Measurements from ENCODE around the gene CA11.

The CA11 gene

DNA sequence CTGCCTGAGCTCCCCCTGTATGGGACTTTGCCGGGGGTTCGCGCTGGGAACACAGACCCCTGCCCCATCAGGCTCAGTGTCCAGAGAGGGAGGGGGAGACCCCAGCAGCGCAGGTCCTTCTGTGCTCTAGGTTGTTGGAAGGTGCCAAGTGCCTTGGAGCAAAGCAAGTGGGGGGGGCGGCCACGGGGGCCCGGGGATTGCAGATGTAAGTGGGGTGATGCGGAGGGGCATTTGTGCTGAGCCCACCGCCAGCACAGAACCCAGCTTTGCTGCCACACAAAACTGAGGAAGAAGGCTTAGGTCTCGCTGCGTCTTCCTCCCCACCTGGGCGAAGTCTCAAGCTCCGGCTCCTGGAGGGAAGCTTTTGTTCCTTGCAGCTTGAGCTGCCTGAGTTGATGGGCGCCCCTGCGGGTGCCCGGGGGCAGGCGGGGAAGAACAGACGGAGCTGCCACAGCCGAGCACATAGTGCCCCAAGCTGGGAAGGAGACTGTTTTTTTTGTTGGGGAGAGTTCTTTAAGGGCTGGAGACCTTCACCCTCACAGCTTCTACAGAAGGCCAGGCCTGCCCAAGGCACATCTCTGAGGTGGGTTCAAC, 28.3 kb upstream of the CA11 start:
- Mint-ChIP-seq H3K9me3 (no peaks in the 10 kb centered on the region), H3K4me1 (peaks cover 16% of the 10 kb centered on the region), H3K27ac (no peak overlapping the region), H3K36me3 (peaks cover 10% of the 10 kb centered on the region), H3K4me3 (no peak overlapping the region)
- DNase-seq (ENCODE audit: low spot score in 2 of 2): no peak
- ATAC-seq: no peak

DNA sequence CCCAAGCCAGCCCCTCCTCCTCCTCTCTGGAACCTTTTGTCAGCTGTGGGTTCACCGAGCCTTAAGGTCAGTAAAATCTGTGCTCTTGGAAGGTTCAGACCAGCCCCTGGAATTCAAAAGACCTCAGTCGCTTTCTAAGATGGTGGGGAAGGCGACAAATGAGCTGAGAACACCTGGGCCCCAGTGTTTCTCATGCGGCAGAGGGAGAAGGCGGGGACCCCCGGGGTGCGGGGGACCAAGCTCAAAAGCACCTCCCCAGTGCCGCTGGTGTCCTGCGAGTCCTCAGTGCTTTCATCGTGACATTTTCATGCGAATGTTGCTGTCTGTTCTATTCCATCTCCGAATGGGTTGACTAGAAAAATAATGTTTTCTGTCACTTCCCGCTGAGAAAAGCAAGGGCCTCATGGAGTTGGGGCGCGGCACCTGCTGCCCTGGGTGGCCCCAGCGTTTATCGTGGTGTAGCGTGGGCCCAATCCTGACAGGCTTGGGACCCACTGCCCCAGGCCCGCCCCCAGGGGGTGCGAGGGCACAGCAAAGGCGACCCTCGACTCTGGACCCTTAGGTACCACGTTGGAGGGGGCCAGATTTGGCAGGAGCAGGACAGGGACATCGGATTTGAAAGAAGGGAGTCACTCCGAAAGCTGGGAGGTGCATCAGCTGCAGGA, 27.6 kb upstream of the CA11 start:
- peaks cover 16% of the 10 kb centered on the region for H3K4me1 Mint-ChIP-seq
- no peak for DNase-seq (ENCODE audit: low spot score in 2 of 2)
- H3K27ac Mint-ChIP-seq: no peak overlapping the region

DNA sequence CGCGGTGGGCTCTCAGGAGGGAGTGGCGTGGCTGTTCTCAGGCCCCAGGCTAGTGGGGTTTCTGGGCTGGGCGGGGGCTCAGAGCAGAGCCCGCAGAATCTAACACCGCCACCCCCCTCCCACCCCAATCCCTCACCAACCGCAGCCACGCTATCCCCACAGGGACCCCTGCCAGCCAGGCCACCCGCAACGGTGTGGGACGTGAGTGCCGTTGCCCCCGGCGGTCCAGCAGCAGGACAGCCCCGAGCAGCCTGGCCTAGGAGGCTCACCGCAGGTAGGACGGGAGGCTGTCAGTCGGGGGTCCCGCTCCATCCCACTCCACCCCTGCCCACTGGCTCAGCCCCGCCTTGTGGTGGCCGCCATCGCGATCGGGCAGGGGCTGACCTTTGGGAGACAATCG, 27.0 kb upstream of the CA11 start, which contains the start of gene NTN5:
Gene NTN5, minus strand, starts transcription at position 24 of the 400 bp plus-strand sequence. CDS start 2,031 bp downstream, outside the sequence.
- no peak for ATAC-seq
- Mint-ChIP-seq H3K36me3 (peaks cover 18% of the 10 kb centered on the region), H3K4me1 (peaks cover 16% of the 10 kb centered on the region), H3K4me3 (no peak within 1 kb of the TSS), H3K27ac (no peak within 1 kb of the TSS), H3K9me3 (no peaks in the 10 kb centered on the region)
- DNase-seq (ENCODE audit: low spot score in 2 of 2): no peak

More for the DNA sequence above, 27.6 kb upstream of the CA11 start:
- no peak for ATAC-seq
- no peaks in the 10 kb centered on the region for H3K9me3 Mint-ChIP-seq
- H3K4me3 Mint-ChIP-seq: no peak overlapping the region
- H3K36me3 Mint-ChIP-seq: peaks cover 17% of the 10 kb centered on the region

DNA sequence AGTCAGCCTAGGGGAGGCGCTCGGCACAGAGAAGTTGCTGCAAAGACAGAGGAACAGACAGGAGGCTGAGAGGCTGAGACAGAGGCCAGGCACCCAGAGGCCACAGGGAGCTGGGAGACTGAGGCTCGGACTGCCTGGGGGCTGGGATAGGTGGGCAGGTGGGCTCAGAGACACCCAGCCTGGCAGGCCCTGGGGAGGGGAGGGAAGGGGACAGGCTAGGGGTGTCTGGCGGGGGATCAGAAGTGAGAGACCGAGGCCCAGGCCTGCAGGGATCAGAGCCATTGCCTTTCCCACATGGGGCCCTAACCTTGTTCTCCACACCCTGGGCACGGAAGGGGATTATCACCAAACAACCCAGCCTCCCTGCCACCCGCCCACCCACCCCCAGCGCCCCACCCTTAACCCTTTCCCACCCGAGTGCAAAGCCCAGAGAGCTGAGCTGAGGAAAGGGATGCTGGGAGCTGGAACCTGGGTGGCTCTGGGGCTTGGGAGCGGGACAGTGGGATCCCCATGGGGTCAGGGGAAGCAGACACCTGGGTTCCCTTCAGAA, 25.5 kb upstream of the CA11 start:
- no peak for ATAC-seq
- H3K27ac Mint-ChIP-seq: no peak overlapping the region
- H3K4me3 Mint-ChIP-seq: no peak overlapping the region
- H3K9me3 Mint-ChIP-seq: no peaks in the 10 kb centered on the region
- DNase-seq (ENCODE audit: low spot score in 2 of 2): no peak
- peaks cover 16% of the 10 kb centered on the region for H3K4me1 Mint-ChIP-seq
- peaks cover 18% of the 10 kb centered on the region for H3K36me3 Mint-ChIP-seq

DNA sequence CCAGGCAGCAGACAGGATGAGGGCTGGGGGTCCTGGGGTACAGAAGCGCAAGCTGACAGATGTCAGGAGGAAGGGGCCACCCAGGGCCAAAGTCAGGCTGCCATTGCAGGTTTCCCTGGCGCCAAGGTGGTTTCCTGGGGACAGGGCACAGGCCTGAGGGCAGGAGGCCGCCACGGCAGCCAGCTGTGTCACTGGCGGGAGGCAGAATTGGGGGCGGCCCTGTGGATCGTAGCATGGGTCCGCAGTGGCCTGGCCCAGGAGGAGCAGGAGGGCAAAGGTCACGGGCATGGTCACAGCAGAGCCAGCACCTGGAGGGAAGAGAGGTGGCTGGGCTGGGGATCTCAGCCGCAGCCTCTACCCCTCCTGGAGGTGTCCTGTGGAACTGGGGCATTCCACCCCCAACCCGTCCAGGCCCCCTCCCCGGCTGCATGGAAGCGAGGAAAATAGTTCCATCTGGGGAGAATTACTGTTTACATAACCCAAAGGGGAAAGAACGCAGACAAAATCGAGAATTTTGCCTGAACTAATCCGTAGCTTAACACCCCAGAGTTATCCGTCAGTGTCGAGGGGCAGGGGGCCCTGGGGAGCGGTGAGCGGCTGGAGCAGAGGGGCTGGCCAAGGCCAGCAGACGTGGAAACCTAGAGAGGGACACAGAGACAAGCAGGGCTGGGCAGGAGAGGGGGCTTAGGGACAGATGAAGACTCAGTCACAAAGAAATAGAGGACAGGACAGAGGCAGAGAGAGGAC, 24.9 kb upstream of the CA11 start:
- Mint-ChIP-seq H3K4me1 (peaks cover 16% of the 10 kb centered on the region), H3K9me3 (no peaks in the 10 kb centered on the region), H3K27ac (no peak overlapping the region)

DNA sequence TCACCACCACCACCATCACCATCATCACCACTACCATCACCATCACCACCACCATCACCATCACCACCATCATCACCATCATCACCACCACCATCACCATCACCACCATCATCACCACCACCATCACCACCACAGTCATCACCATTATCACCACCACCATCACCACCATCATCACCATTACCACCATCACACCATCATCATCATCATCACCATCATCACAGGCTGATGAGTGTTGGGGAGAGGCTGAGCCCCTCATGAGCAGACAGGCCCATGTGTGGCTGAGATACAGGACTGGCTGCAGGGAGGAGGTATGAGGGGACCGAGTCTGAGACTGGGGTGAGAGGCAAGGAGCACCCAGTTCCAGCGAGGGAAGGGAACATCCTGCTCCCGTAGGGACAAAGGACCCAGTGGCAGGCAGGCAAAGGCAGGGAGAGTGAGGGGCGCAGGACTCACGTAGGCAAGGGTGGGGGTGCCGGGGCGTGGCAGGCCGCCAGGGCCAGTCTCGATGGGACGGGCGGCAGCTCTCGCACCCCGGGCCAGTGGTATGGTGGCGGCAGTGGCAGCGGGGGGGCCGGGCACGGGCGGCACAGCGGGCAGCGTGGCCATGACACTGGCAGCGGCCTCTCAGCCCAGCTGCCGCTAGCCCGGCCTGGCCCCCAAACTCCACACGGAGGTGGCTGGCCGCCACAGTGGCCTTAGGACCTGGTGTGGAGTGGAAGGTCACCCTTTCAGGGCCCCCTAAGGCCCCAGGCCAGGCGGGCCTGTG, 24.1 kb upstream of the CA11 start:
- Mint-ChIP-seq H3K4me1 (peaks cover 9% of the 10 kb centered on the region), H3K27ac (peak overlapping the region; percentile 85), H3K9me3 (no peaks in the 10 kb centered on the region), H3K4me3 (no peak overlapping the region), H3K36me3 (peaks cover 18% of the 10 kb centered on the region)
- DNase-seq (ENCODE audit: low spot score in 2 of 2) (no peak), ATAC-seq (no peak)

More for the DNA sequence above, 24.9 kb upstream of the CA11 start:
- Mint-ChIP-seq H3K4me3 (no peak overlapping the region), H3K36me3 (peaks cover 18% of the 10 kb centered on the region)
- DNase-seq (ENCODE audit: low spot score in 2 of 2) (no peak), ATAC-seq (no peak)

DNA sequence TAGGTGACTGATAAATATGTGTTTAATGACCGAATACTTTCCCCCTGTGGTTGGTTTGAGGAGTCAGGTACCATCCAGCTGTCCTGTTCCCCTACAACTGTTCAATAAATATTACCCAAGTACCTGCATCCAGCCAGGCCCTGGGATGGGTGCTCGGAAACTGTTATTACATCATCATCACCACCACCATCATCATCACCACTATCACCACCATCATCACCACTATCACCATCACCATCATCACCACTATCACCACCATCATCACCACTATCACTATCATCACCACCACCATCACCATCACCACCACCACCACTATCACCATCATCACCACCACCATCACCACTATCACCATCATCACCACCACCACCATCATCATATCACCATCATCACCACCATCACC, 22.8 kb upstream of the CA11 start:
- Mint-ChIP-seq H3K4me3 (no peak overlapping the region), H3K27ac (peak overlapping the region; percentile 23), H3K36me3 (peaks cover 18% of the 10 kb centered on the region), H3K9me3 (no peaks in the 10 kb centered on the region), H3K4me1 (peaks cover 6% of the 10 kb centered on the region)
- ATAC-seq (no peak), DNase-seq (ENCODE audit: low spot score in 2 of 2) (no peak)

DNA sequence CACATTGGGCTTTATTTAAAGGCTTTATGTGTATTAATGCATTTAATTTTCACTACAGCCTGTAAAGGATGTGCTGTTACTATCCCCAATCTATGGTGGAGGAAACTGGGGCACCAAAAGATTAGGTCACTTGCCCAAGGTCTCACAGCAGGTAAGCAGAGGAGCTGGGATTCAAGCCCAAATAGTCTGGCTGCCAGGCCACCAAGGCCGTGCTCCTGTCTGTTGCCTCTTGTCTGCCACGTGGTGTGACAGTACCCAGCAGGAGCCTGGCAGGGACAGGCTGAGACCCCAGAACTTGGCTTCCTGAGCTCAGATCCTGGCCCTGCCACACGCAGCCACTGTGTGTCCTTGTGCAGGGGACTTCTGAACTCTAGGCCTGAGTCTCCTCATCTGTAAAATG, 22.3 kb upstream of the CA11 start:
- no peak for DNase-seq (ENCODE audit: low spot score in 2 of 2)
- no peaks in the 10 kb centered on the region for H3K9me3 Mint-ChIP-seq
- H3K4me3 Mint-ChIP-seq: no peak overlapping the region
- H3K36me3 Mint-ChIP-seq: peaks cover 18% of the 10 kb centered on the region
- H3K4me1 Mint-ChIP-seq: peaks cover 6% of the 10 kb centered on the region
- no peak for ATAC-seq
- peak overlapping the region; percentile 23 for H3K27ac Mint-ChIP-seq

DNA sequence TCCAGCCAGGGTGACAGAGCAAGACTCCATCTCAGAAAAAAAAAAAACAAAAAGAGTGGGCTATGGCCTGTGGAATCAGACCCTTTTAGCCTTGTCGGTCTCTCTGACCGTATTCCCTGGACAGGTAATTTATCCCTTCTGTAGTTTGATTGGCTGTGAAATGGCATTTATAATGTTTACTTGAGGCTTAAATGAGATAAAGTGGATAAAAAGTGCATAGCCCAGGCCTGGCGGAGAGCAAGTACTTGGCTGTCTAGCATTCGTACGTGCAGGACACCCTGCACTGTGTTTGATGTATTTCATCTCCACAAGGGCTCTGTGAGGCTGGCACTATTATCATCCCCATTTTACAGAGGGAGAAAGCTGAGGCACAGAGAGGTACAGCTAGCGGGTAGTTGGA, 19.8 kb upstream of the CA11 start:
- no peak overlapping the region for H3K27ac Mint-ChIP-seq
- H3K4me3 Mint-ChIP-seq: no peak overlapping the region
- no peaks in the 10 kb centered on the region for H3K9me3 Mint-ChIP-seq
- no peak for DNase-seq (ENCODE audit: low spot score in 2 of 2)
- no peak for ATAC-seq
- H3K4me1 Mint-ChIP-seq: peaks cover 13% of the 10 kb centered on the region
- H3K36me3 Mint-ChIP-seq: peaks cover 18% of the 10 kb centered on the region

DNA sequence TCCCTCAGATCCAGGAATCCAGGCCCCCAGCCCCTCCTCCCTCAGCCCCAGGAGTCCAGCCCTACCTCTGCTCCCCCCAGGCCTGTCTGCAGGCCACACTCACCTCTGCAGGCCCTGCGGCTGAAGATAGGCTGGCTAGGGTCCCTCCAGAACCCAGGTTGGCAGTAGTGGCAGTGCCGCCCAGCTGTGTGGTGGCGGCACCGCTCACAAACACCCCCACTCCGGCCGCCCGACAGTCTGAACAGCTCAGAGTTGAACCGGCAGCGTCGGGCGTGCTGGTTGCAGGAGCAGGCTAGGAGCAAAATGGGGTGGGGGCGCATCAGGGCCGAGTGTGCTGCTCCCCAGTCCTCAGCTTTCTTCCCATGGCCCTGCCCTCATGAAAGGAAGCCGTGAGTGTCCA, 18.5 kb upstream of the CA11 start:
- DNase-seq (ENCODE audit: low spot score in 2 of 2) (no peak), ATAC-seq (no peak)
- peaks cover 10% of the 10 kb centered on the region for H3K36me3 Mint-ChIP-seq

DNA sequence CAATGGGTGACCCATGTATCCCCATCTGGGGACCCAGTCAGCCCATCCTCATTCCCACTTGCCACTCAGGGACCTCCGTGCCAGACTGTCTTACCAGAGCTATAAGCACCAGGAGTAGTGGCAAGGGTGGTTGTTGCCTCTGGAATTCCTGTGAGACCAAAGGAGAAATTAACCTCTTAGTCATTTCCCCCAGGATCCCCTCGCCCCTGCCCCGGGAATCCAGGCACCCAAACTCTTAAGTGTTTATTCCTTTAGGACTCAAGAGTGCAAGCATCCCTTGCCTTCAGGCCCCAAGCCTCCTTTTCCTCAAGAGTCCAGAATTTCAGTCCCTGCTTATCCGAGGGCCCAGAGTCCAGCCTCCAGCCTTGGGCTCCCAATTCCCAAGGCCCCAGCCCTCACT, 17.7 kb upstream of the CA11 start:
- H3K4me1 Mint-ChIP-seq: peaks cover 10% of the 10 kb centered on the region
- no peak overlapping the region for H3K27ac Mint-ChIP-seq
- no peaks in the 10 kb centered on the region for H3K9me3 Mint-ChIP-seq

More for the DNA sequence above, 18.5 kb upstream of the CA11 start:
- Mint-ChIP-seq H3K9me3 (no peaks in the 10 kb centered on the region), H3K4me1 (peaks cover 10% of the 10 kb centered on the region), H3K4me3 (no peak overlapping the region), H3K27ac (no peak overlapping the region)

DNA sequence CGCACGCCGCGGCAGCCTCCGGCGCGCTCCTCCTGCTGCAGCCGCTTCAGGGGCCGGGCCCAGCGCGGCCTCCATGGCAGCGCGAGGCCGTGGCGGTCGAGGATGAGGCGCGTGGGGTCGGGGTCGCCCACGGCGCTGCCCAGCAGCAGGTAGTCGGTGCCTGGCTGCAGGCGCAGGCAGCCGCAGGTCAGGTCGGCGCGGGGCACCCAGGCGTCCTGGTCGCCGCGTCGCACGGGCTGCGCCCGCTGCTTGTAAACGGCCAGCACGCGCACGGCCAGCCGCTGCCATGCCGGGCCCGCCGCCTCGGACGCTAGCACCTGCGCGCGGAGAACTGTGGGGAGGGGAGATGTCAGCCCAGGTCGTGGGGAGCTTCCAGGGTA, 15.7 kb upstream of the CA11 start:
- Mint-ChIP-seq H3K36me3 (no peaks in the 10 kb centered on the region), H3K27ac (no peak overlapping the region), H3K4me1 (peaks cover 10% of the 10 kb centered on the region), H3K4me3 (no peak overlapping the region), H3K9me3 (no peaks in the 10 kb centered on the region)
- DNase-seq (ENCODE audit: low spot score in 2 of 2) (no peak), ATAC-seq (no peak)

More for the DNA sequence above, 17.7 kb upstream of the CA11 start:
- no peak for ATAC-seq
- no peak for DNase-seq (ENCODE audit: low spot score in 2 of 2)
- peaks cover 2% of the 10 kb centered on the region for H3K36me3 Mint-ChIP-seq
- H3K4me3 Mint-ChIP-seq: no peak overlapping the region

DNA sequence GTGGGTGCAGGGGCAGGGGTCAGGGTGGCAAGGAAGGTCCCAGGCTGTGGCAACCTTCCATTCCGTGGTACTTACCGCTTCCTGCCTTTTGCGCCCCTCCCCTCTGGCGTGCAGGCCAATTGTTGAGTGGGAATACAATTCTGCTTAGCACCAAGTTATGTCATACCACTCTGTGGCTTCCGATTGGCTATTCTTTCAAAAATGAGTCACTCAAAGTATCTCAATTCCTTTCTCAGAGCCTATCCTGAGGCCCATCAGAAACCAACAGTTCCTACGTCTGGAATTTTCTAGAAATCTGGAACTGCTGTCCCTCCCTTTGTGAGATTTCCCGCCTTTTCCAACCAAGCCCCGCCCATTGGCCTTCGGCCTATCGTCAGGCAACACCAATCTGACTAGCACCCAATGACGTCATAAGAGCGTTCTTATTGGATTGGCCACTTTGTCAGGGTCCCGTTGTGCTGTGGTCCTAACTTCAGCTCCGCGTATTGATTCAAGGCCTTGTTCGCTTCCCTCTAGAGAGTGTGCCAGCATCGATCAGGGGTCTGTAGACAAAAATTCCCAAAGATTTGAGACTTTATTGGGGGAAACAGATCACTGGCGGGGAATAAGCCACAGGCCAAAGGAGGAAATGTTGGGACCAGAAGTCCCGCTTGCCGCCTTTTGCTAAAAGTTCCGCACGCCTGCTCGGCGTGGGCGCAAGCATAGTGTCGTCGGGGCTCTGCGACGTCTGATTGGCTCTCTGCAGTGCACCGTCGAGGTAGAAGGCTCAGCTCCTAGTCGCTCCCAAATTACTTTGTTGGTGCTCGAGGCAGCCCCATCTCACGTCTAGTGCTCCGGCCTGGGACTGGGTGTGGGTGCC, 15.1 kb upstream of the CA11 start:
- H3K36me3 Mint-ChIP-seq: no peaks in the 10 kb centered on the region
- no peaks in the 10 kb centered on the region for H3K9me3 Mint-ChIP-seq
- peak overlapping the region; percentile 63 for H3K4me3 Mint-ChIP-seq
- DNase-seq (ENCODE audit: low spot score in 2 of 2) (peak; percentile 74 to 93), ATAC-seq (peak; percentile 95)
- peak overlapping the region; percentile 95 for H3K27ac Mint-ChIP-seq
- peaks cover 10% of the 10 kb centered on the region for H3K4me1 Mint-ChIP-seq

DNA sequence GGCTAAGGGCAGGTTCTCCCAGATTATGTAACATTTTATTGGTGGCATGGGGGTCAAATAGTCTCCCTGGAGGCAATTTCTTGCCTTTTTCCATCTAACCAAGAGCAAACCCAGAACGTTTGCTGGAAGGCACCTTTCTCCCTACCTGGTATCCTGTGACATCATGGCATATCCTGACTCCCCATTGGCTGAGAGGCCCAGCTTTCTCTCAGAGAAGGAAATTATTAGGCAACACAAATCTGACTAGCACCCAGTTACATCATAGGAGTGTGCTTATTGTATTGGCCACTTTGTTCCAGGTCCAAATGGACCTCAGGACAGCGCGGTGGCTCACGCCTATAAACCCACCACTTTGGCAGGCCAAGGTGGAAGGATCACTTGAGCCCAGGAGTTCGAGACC, 13.8 kb upstream of the CA11 start:
- no peak for DNase-seq (ENCODE audit: low spot score in 2 of 2)
- Mint-ChIP-seq H3K9me3 (no peaks in the 10 kb centered on the region), H3K4me3 (no peak overlapping the region), H3K36me3 (no peaks in the 10 kb centered on the region), H3K4me1 (peaks cover 10% of the 10 kb centered on the region), H3K27ac (no peak overlapping the region)
- no peak for ATAC-seq
